Right renal pelvis (tissue), 4 donors: ENCODE results near the gene TMED6. TPM values are rescaled to one million over a fixed set of nuclear protein-coding genes. Genes with fewer than 3 reads are reported as not detected.
"Not testable (repeated sequence)": the region's sequence is repeated elsewhere in the genome, so short reads cannot be mapped to it uniquely, and the experiment has no call there.

Source experiments
- DNase-seq, 4 donors: peaks; one replicate each; pipeline ENCODE4 v3.0.0-alpha.2; 2013; ENCODE audit warnings: low read depth in 4 of 4, low spot score in 3 of 4, missing footprints in 1 of 4
- polyA plus RNA-seq, 4 donors: library from polyadenylated mRNA; unstranded; fragments of 120-200 nt; gene quantifications; one replicate each; pipeline ENCODE4 v1.2.1, GENCODE V29; 2013; ENCODE audit not compliant: insufficient read length in 4 of 4

The TMED6 gene
- polyA plus RNA-seq, 4 donors, result 2.0 to 3.7 (median 2.8) TPM

- no peak for DNase-seq
Measured at GRCh38 chr16:69307091-69307490, 44.5 kb downstream of the TMED6 start.

- DNase-seq, result no peak
Measured at GRCh38 chr16:69306031-69306430, 45.6 kb downstream of the TMED6 start.

- no peak for DNase-seq
Measured at GRCh38 chr16:69302301-69302700, 49.3 kb downstream of the TMED6 start.

GRCh38 chr16:69301861-69302260, 49.7 kb downstream of the TMED6 start:
- no peak for DNase-seq

GRCh38 chr16:69301187-69301586, 50.4 kb downstream of the TMED6 start:
- no peak for DNase-seq

- no peak for DNase-seq
Measured at GRCh38 chr16:69298261-69298660, 53.3 kb downstream of the TMED6 start.

- not testable (repeated sequence) for DNase-seq
Measured at GRCh38 chr16:69296771-69297170, 54.8 kb downstream of the TMED6 start.

- no peak for DNase-seq
Measured at GRCh38 chr16:69294051-69294450, 57.5 kb downstream of the TMED6 start.

- no peak for DNase-seq
Measured at GRCh38 chr16:69293401-69293800, 58.2 kb downstream of the TMED6 start.

Other genes starting within 250 kb of the TMED6 start
- 1 to 10 TPM; 3.5 to 4.9 (median 4.5) TPM for gene HAS3, start 246.1 kb downstream of the TMED6 start, polyA plus RNA-seq
- gene CHTF8, start 219.2 kb downstream of the TMED6 start, polyA plus RNA-seq, result 100 to 1,000 TPM; 157 to 170 (median 163) TPM
- 10 to 100 TPM; 56.3 to 63.8 (median 57.0) TPM for gene UTP4, start 219.1 kb downstream of the TMED6 start, polyA plus RNA-seq
- 10 to 100 TPM; 11.0 to 15.3 (median 13.1) TPM for gene SNTB2, start 164.6 kb downstream of the TMED6 start, polyA plus RNA-seq
- gene VPS4A, start 40.4 kb downstream of the TMED6 start, polyA plus RNA-seq, result 10 to 100 TPM; 43.6 to 47.3 (median 46.6) TPM
- 1 to 10 TPM; 3.0 to 7.7 (median 3.5) TPM for gene PDF, start 21.2 kb downstream of the TMED6 start, polyA plus RNA-seq
- gene COG8, start 12.2 kb downstream of the TMED6 start, polyA plus RNA-seq, result 10 to 100 TPM; 28.3 to 32.4 (median 31.3) TPM
- 10 to 100 TPM; 32.0 to 38.2 (median 33.7) TPM for gene NIP7, start 12.0 kb downstream of the TMED6 start, polyA plus RNA-seq
- gene TERF2, start 34.2 kb upstream of the TMED6 start, polyA plus RNA-seq, result 10 to 100 TPM; 40.7 to 46.9 (median 44.1) TPM
- gene CYB5B, start 72.8 kb upstream of the TMED6 start, polyA plus RNA-seq, result 100 to 1,000 TPM; 120 to 155 (median 154) TPM
- 10 to 100 TPM; 34.1 to 51.8 (median 39.3) TPM for gene NFAT5, start 214.2 kb upstream of the TMED6 start, polyA plus RNA-seq